Measurements from ENCODE around the gene TWIST2. TPM values are rescaled to one million over a fixed set of nuclear protein-coding genes. Genes with fewer than 3 reads are reported as not detected.

The TWIST2 gene
- total RNA-seq, 1 donor = 9.4 TPM

- no peaks in the 10 kb centered on the region for H3K79me2 ChIP-seq (ENCODE audit: insufficient read depth, low read length)
- peak; percentile 74 for DNase-seq (ENCODE audit: insufficient read length, low spot score, missing footprints)
- TF ChIP-seq CTCF (IDR thresholded peaks at IDR 0.05; ENCODE audit: extremely low read depth, low read depth, low read length) = no peak
Measured at GRCh38 chr2:238942080-238942725, 94.3 kb downstream of the TWIST2 start.

GRCh38 chr2:238942726-238943300 lies 94.9 kb downstream of the TWIST2 start:
- Histone ChIP-seq H3K4me2 (ENCODE audit: insufficient read depth, low read length) (peak overlapping the region; percentile 18), H3K4me1 (ENCODE audit: insufficient read depth, low read length) (peaks cover 34% of the 10 kb centered on the region), H3K27ac (ENCODE audit: low read depth, low read length) (peak overlapping the region; percentile 42), H2AFZ (ENCODE audit: low read length) (no peak overlapping the region), H3K36me3 (ENCODE audit: insufficient read depth, low read length) (no peaks in the 10 kb centered on the region), H3K79me2 (ENCODE audit: insufficient read depth, low read length) (no peaks in the 10 kb centered on the region), H4K20me1 (ENCODE audit: insufficient read depth, low read length) (no peaks in the 10 kb centered on the region), H3K4me3 (ENCODE audit: insufficient read depth, low read length) (no peak overlapping the region), H3K27me3 (ENCODE audit: insufficient read depth, low read length) (no peaks in the 10 kb centered on the region), H3K9me3 (ENCODE audit: low read depth, low read length) (no peaks in the 10 kb centered on the region)
- TF ChIP-seq CTCF (IDR thresholded peaks at IDR 0.05; ENCODE audit: extremely low read depth, low read depth, low read length) = no peak
- peak; percentile 93 for DNase-seq (ENCODE audit: insufficient read length, low spot score, missing footprints)

More at GRCh38 chr2:238942080-238942725, 94.3 kb downstream of the TWIST2 start:
- Histone ChIP-seq H3K4me3 (ENCODE audit: insufficient read depth, low read length) (no peak overlapping the region), H3K27me3 (ENCODE audit: insufficient read depth, low read length) (no peaks in the 10 kb centered on the region), H3K4me2 (ENCODE audit: insufficient read depth, low read length) (no peak overlapping the region), H2AFZ (ENCODE audit: low read length) (no peak overlapping the region), H3K9me3 (ENCODE audit: low read depth, low read length) (no peaks in the 10 kb centered on the region), H3K4me1 (ENCODE audit: insufficient read depth, low read length) (peaks cover 31% of the 10 kb centered on the region), H3K27ac (ENCODE audit: low read depth, low read length) (no peak overlapping the region), H3K36me3 (ENCODE audit: insufficient read depth, low read length) (no peaks in the 10 kb centered on the region), H4K20me1 (ENCODE audit: insufficient read depth, low read length) (no peaks in the 10 kb centered on the region)

GRCh38 chr2:238943338-238944067 lies 95.6 kb downstream of the TWIST2 start:
- DNase-seq (ENCODE audit: insufficient read length, low spot score, missing footprints) = no peak
- no peak overlapping the region for H2AFZ ChIP-seq (ENCODE audit: low read length)
- no peaks in the 10 kb centered on the region for H3K79me2 ChIP-seq (ENCODE audit: insufficient read depth, low read length)
- H3K27ac ChIP-seq (ENCODE audit: low read depth, low read length) = peak overlapping the region; percentile 42
- no peak for TF ChIP-seq CTCF (IDR thresholded peaks at IDR 0.05; ENCODE audit: extremely low read depth, low read depth, low read length)
- no peaks in the 10 kb centered on the region for H3K9me3 ChIP-seq (ENCODE audit: low read depth, low read length)
- H3K27me3 ChIP-seq (ENCODE audit: insufficient read depth, low read length) = no peaks in the 10 kb centered on the region
- H3K4me1 ChIP-seq (ENCODE audit: insufficient read depth, low read length) = peaks cover 35% of the 10 kb centered on the region
- H3K4me2 ChIP-seq (ENCODE audit: insufficient read depth, low read length) = no peak overlapping the region
- no peak overlapping the region for H3K4me3 ChIP-seq (ENCODE audit: insufficient read depth, low read length)
- no peaks in the 10 kb centered on the region for H3K36me3 ChIP-seq (ENCODE audit: insufficient read depth, low read length)
- no peaks in the 10 kb centered on the region for H4K20me1 ChIP-seq (ENCODE audit: insufficient read depth, low read length)
